GM13977 (cell line): ENCODE data around the gene GMPR.

ENCODE experiments used
- DNase-seq: peaks from one replicate; pipeline ENCODE4 v3.0.0; 2012; ENCODE audit warnings: low spot score
- CTCF ChIP-seq: IDR thresholded peaks from 2 replicates; pipeline ENCODE4 v1.5.1; 2012; ENCODE audit warnings: mild to moderate bottlenecking, control low read depth; ENCODE audit not compliant: insufficient read depth; ENCODE audit errors: extremely low read depth, missing control alignments
- in situ Hi-C: fragments of 300-500 bp; cut with MboI; formaldehyde crosslinking; loops from one replicate; pipeline ENCODE4 v1.12.0; 2022; ENCODE audit warnings: low sequenced_read_pairs, low pct_unique_long_range_greater_than_20kb, mixed read lengths, inconsistent platforms; ENCODE audit not compliant: unreplicated experiment

GMPR gene

GRCh38 chr6:16248271-16248853 lies 10.0 kb downstream of the GMPR start:
- no peak for TF ChIP-seq CTCF
- no peak for DNase-seq
- in situ Hi-C loops = no loop called here

GRCh38 chr6:16249971-16250370 lies 11.6 kb downstream of the GMPR start:
- in situ Hi-C loops = no loop called here
- no peak for DNase-seq
- no peak for TF ChIP-seq CTCF

- TF ChIP-seq CTCF = no peak
- no peak for DNase-seq
- in situ Hi-C loops = no loop called here
Measured at GRCh38 chr6:16251706-16252105, 13.3 kb downstream of the GMPR start.

- in situ Hi-C loops = no loop called here
- no peak for DNase-seq
- TF ChIP-seq CTCF = no peak
Measured at GRCh38 chr6:16252686-16253299, 14.4 kb downstream of the GMPR start.

DNA sequence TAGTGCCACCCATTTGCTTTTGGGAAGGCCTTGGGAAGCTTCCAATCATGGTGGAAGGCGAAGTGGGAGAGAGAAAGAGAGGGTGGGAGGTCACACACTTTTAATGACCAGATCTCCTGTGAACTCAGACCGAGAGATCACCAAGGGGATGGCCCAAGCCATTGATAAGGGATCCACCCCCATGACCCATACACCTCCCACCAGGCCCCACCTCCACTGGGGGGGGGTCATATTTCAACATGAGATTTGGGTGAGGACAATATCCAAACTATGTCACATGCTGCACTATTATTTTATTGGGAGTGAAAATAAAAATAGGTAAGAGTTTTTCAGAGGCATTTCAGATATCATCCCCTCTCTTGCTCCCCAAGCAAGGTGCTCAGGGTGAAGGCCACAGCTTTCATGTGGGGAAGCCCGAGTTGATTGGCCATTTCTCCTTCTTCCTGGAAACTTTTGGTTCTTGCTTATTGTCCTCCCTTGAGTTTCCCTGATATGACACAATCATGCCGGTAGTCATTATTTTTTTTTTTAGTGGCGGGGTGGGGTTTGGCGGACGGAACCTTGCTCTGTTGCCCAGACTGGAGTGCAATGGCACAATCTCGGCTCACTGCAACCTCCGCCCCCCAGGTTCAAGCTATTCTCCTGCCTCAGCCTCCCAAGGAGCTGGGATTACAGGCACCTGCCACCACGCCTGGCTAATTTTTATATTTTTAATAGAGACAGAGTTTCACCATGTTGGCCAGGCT lies 15.2 kb downstream of the GMPR start:
- in situ Hi-C loops = no loop called here
- no peak for TF ChIP-seq CTCF
- DNase-seq = no peak

DNA sequence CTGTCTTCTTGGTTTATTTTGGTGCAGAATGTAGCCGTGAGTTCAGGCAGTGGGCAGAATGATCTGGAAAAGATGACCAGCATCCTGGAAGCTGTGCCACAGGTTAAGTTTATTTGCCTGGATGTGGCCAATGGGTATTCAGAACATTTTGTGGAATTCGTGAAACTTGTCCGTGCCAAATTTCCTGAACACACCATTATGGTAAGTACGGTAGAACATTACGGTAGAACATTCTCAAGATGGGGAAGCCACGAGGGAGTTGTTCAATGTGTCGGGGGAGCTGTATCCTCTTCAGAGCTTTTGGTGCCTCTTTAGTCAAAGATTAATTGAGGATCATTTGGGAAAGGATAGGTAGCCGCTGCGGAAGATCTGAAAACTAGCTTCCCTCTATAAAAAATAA lies 16.1 kb downstream of the GMPR start:
- DNase-seq = no peak
- in situ Hi-C loops = no loop called here
- no peak for TF ChIP-seq CTCF
